Kidney epithelial cell (primary cell): ENCODE measurements around the gene GRIK4. TPM values are rescaled to one million over a fixed set of nuclear protein-coding genes. Genes with fewer than 3 reads are reported as not detected.
A peak's percentile ranks its signal among the peaks of the same experiment; 100 is the strongest.

ENCODE experiments used
- DNase-seq: peaks from one replicate; pipeline ENCODE4 v3.0.0-alpha.2; 2010; ENCODE audit warnings: low read depth
- H3K27me3 ChIP-seq: 2 replicates; pipeline ENCODE4 v1.6.0; 2011; ENCODE audit warnings: low read length; ENCODE audit not compliant: control insufficient read depth, insufficient read depth
- H3K36me3 ChIP-seq: 2 replicates; pipeline ENCODE4 v1.5.1; 2011; ENCODE audit warnings: low read length; ENCODE audit not compliant: control insufficient read depth, insufficient read depth
- H3K4me3 ChIP-seq: 2 replicates; pipeline ENCODE4 v1.5.1; 2011; ENCODE audit warnings: low read depth, mild to moderate bottlenecking, control low read depth, low read length
- CTCF ChIP-seq: IDR thresholded peaks from 2 replicates; pipeline ENCODE4 v1.5.1; 2011; ENCODE audit warnings: mild to moderate bottlenecking, moderate library complexity, low read length, control low read depth, inconsistent platforms; ENCODE audit not compliant: insufficient read depth, poor library complexity, severe bottlenecking
- total RNA-seq: library from RNA; depleted of rRNA; stranded (reverse); fragments of >200 nt; gene quantifications from 2 replicates; pipeline ENCODE4 v1.2.3, GENCODE V29; 2015

GRIK4 gene
- total RNA-seq, 1 donor from 2014 or later, result 0.17 TPM

GRCh38 chr11:120605469-120605868 is 93.9 kb downstream of the GRIK4 start:
- DNase-seq, result no peak
- TF ChIP-seq CTCF, result no peak
- no peaks in the 10 kb centered on the region for H3K27me3 ChIP-seq
- H3K36me3 ChIP-seq, result no peaks in the 10 kb centered on the region
- no peak overlapping the region for H3K4me3 ChIP-seq

DNA sequence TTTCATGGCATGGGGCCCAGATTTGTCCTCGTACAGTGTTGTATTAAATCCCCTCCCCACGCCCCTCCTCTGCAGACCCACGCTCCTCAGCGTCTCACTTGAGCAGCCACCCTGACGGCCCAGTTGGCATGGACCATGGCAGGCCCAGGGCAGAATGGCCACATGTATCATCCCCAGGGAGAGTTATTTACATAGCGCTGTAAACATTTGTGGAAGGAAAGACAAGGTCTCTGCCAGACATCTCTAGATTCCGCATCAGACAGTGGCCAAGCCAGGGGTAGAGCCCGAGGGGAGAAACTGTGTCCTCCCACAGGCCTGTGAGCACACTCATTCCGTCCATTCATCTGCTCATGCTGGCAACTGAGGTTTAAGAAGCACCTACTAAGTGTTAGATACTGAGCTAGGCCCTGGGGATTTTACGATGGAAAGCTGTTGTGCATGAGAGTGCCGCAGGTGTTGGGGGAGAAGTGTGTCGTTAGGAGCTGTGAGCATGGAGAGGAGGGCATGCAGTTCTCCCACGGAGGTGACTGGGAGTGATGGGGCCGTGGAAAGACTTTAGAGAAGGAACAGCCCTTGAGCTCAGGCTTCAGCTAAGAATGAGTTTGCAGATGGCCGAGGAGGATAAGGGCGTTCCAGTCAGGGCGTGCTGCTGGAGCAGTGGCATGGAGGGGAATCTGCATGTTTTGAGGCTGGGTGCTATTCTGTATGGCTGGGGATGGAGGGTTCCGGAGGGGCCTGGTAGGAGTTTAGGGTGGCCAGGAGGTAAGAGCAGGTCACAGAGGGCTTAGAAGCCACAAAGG is 94.9 kb downstream of the GRIK4 start:
- DNase-seq, result no peak
- H3K36me3 ChIP-seq, result no peaks in the 10 kb centered on the region
- no peak overlapping the region for H3K4me3 ChIP-seq
- TF ChIP-seq CTCF, result no peak
- no peaks in the 10 kb centered on the region for H3K27me3 ChIP-seq

DNA sequence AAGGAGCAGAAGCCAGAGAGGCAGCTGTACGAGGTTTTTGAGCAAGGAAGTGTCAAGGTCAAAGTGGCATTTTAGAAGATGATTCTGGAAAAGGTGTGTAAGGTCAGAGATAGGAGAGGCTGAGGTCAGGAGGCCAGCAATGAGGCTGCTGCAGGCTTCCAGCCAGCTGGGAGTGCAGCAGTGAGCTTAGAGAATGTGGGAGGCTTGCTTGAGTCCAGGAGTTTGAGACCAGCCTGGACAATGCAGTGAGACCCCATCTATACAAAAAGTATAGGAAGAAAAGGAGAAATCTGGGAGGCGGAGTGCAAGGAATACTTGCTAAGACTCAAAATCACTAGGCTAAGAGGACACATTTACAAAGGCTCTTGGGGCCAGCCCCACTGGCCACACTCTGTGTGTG is 96.5 kb downstream of the GRIK4 start:
- Histone ChIP-seq H3K36me3 (no peaks in the 10 kb centered on the region), H3K4me3 (no peak overlapping the region), H3K27me3 (no peaks in the 10 kb centered on the region)
- DNase-seq, result no peak
- TF ChIP-seq CTCF, result no peak

- Histone ChIP-seq H3K27me3 (no peaks in the 10 kb centered on the region), H3K4me3 (no peak overlapping the region), H3K36me3 (no peaks in the 10 kb centered on the region)
- no peak for TF ChIP-seq CTCF
- DNase-seq, result no peak
Observed at GRCh38 chr11:120608760-120609211, 97.2 kb downstream of the GRIK4 start.

- Histone ChIP-seq H3K36me3 (no peaks in the 10 kb centered on the region), H3K27me3 (no peaks in the 10 kb centered on the region), H3K4me3 (no peak overlapping the region)
- no peak for TF ChIP-seq CTCF
- DNase-seq, result peak; percentile 28
Observed at GRCh38 chr11:120610111-120610510, 98.6 kb downstream of the GRIK4 start.

DNA sequence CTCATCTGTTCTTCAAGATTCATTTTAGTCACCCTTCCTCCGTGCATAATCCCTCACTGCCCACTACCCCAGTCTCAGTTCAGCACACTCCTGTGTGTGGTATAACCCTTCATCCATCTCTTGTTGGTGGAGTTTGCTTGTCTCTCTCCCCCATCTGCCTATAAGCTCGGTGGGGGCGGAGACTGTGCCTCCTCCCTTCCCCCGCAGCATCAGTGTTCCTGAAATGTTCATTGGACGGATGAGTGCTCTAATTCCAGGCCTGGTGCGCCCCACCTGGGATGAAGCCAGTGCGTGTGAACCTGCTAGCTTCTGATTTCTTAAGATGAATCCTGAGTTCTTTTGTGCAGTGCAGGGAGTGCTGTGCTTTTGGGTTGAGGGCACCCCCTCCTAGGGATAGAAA is 100.0 kb downstream of the GRIK4 start:
- DNase-seq, result no peak

More for the DNA sequence above, 100.0 kb downstream of the GRIK4 start:
- Histone ChIP-seq H3K4me3 (no peak overlapping the region), H3K27me3 (no peaks in the 10 kb centered on the region), H3K36me3 (no peaks in the 10 kb centered on the region)
- no peak for TF ChIP-seq CTCF
